ENCODE results near the gene ADARB2.

The ADARB2 gene

GRCh38 chr10:1486841-1487687 lies 250.3 kb downstream of the ADARB2 start:
- no peak for TF ChIP-seq ZFX (IDR thresholded peaks at IDR 0.05; ENCODE audit: borderline replicate concordance)
- TF ChIP-seq CTCF (IDR thresholded peaks at IDR 0.05), result no peak
- no peak overlapping the region for H3K27ac ChIP-seq

GRCh38 chr10:1485357-1485756 lies 252.0 kb downstream of the ADARB2 start:
- H3K27ac ChIP-seq, result no peak overlapping the region
- TF ChIP-seq ZFX (IDR thresholded peaks at IDR 0.05; ENCODE audit: borderline replicate concordance), result no peak
- no peak for TF ChIP-seq CTCF (IDR thresholded peaks at IDR 0.05)

GRCh38 chr10:1483826-1484225 lies 253.5 kb downstream of the ADARB2 start:
- H3K27ac ChIP-seq, result no peak overlapping the region
- TF ChIP-seq ZFX (IDR thresholded peaks at IDR 0.05; ENCODE audit: borderline replicate concordance) (no peak), CTCF (IDR thresholded peaks at IDR 0.05) (no peak)

- no peak overlapping the region for H3K27ac ChIP-seq
Observed at GRCh38 chr10:1483246-1483645, 254.1 kb downstream of the ADARB2 start.

GRCh38 chr10:1477578-1477977 lies 259.7 kb downstream of the ADARB2 start:
- TF ChIP-seq ZFX (IDR thresholded peaks at IDR 0.05; ENCODE audit: borderline replicate concordance) (no peak), CTCF (IDR thresholded peaks at IDR 0.05) (no peak)
- no peak overlapping the region for H3K27ac ChIP-seq

More at GRCh38 chr10:1483246-1483645, 254.1 kb downstream of the ADARB2 start:
- TF ChIP-seq CTCF (IDR thresholded peaks at IDR 0.05) (no peak), ZFX (IDR thresholded peaks at IDR 0.05; ENCODE audit: borderline replicate concordance) (no peak)

GRCh38 chr10:1476455-1476803 lies 260.9 kb downstream of the ADARB2 start:
- TF ChIP-seq ZFX (IDR thresholded peaks at IDR 0.05; ENCODE audit: borderline replicate concordance) (no peak), CTCF (IDR thresholded peaks at IDR 0.05) (no peak)
- H3K27ac ChIP-seq, result no peak overlapping the region

GRCh38 chr10:1475771-1476454 lies 261.4 kb downstream of the ADARB2 start:
- no peak overlapping the region for H3K27ac ChIP-seq
- TF ChIP-seq ZFX (IDR thresholded peaks at IDR 0.05; ENCODE audit: borderline replicate concordance) (no peak), CTCF (IDR thresholded peaks at IDR 0.05) (no peak)
